Gastroesophageal sphincter (tissue), 4 donors: ENCODE data around the gene RCN1. TPM values are rescaled to one million over a fixed set of nuclear protein-coding genes. Genes with fewer than 3 reads are reported as not detected.

ENCODE experiments used
- ATAC-seq: fragments of 150-250 bp; one replicate; pipeline ENCODE4 v1.9.1; 2016; ENCODE audit warnings: mild to moderate bottlenecking, moderate library complexity
- H3K27ac ChIP-seq, 4 donors: fragments of 200-600 bp; sonication (generic) in 3 of 4; 1 replicate in 3 of 4; 2 replicates in 1 of 4; pipeline ENCODE4 v1.5.1; 2016 to 2019
- H3K27me3 ChIP-seq: fragments of 200-600 bp; sonication (generic); one replicate; pipeline ENCODE4 v1.5.1; 2019
- H3K36me3 ChIP-seq, 2 donors: fragments of 200-600 bp; sonication (generic); one replicate each; pipeline ENCODE4 v1.5.1; 2019; ENCODE audit warnings: control low read depth in 1 of 2
- H3K4me1 ChIP-seq, 3 donors: fragments of 200-600 bp; sonication (generic); 1 replicate in 2 of 3; 2 replicates in 1 of 3; pipeline ENCODE4 v1.5.1; 2016 to 2019; ENCODE audit warnings: control low read depth in 2 of 3
- H3K4me3 ChIP-seq, 2 donors: fragments of 200-600 bp; sonication (generic); one replicate each; pipeline ENCODE4 v1.5.1; 2019; ENCODE audit warnings: mild to moderate bottlenecking in 1 of 2, moderate library complexity in 1 of 2
- H3K9me3 ChIP-seq, 3 donors: fragments of 200-600 bp; sonication (generic); one replicate each; pipeline ENCODE4 v1.5.1; 2017 to 2019; ENCODE audit warnings: control low read depth in 2 of 3
- CTCF ChIP-seq, 4 experiments: fragments of 200-600 bp in 2 of 4; fragments of 450-650 bp in 2 of 4; sonication (generic) in 1 of 4; IDR thresholded peaks; one replicate each; pipeline ENCODE4 v1.5.1; 2017 to 2019; ENCODE audit warnings: antibody characterized with exemption in 4 of 4, mild to moderate bottlenecking in 2 of 4, moderate library complexity in 2 of 4
- EP300 ChIP-seq: sonication (generic); formaldehyde crosslinking; IDR thresholded peaks from one replicate; pipeline ENCODE4 v1.6.1; 2017; ENCODE audit warnings: antibody characterized with exemption, mild to moderate bottlenecking
- POLR2A ChIP-seq, 2 donors: fragments of 450-650 bp; IDR thresholded peaks; one replicate each; pipeline ENCODE4 v1.6.1; 2017; ENCODE audit warnings: antibody characterized with exemption in 2 of 2, mild to moderate bottlenecking in 2 of 2, moderate library complexity in 1 of 2
- POLR2AphosphoS5 ChIP-seq: sonication (generic); formaldehyde crosslinking; IDR thresholded peaks from one replicate; pipeline ENCODE4 v1.6.1; 2017; ENCODE audit warnings: antibody characterized with exemption
- WGBS, 2 donors: methylation state at CpG; one replicate each; pipeline ENCODE4 v1.1.5; 2018; ENCODE audit warnings: low coverage in 1 of 2; 5-methylcytosine and 5-hydroxymethylcytosine counted together
- total RNA-seq, 4 donors: library from RNA; depleted of rRNA; stranded (reverse); fragments of >200 nt; gene quantifications; one replicate each; pipeline ENCODE4 v1.1.0, GENCODE V29; 2016

The RCN1 gene
- total RNA-seq, 4 donors from 2014 or later, result 28.6 to 65.0 (median 52.2) TPM

DNA sequence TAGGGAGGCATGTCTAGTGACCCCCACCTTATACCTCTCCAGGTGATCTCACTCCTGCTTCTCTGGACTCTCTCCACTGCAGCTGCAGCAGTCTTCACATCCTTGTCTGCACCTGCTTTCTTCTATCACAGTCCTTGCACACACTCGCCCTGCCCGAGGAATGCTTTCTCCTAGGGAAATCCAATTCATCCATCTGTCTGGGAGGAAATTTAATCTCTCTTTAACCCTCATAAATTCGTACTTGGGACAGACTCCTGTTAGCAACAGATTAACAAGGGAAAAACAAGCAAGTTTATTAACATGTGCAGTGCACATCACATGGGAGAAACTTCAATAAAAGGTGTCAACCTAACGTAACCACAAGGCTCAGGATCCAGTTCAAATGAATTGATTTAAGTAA lies 11.3 kb upstream of the RCN1 start:
- 78 to 100% methylated on average over 2 of the region's 4 CpGs for WGBS, 2 donors
- no peaks in the 10 kb centered on the region for H3K36me3 ChIP-seq
- no peak overlapping the region for H3K27ac ChIP-seq
- TF ChIP-seq EP300 (no peak), CTCF (IDR thresholded peaks at IDR 0.05) (no peak), POLR2A (IDR thresholded peaks at IDR 0.05) (no peak), POLR2AphosphoS5 (no peak)
- no peak overlapping the region for H3K4me3 ChIP-seq
- H3K27me3 ChIP-seq, result no peaks in the 10 kb centered on the region
- H3K9me3 ChIP-seq, result no peaks in the 10 kb centered on the region
- no peaks in the 10 kb centered on the region for H3K4me1 ChIP-seq
- ATAC-seq, result no peak

DNA sequence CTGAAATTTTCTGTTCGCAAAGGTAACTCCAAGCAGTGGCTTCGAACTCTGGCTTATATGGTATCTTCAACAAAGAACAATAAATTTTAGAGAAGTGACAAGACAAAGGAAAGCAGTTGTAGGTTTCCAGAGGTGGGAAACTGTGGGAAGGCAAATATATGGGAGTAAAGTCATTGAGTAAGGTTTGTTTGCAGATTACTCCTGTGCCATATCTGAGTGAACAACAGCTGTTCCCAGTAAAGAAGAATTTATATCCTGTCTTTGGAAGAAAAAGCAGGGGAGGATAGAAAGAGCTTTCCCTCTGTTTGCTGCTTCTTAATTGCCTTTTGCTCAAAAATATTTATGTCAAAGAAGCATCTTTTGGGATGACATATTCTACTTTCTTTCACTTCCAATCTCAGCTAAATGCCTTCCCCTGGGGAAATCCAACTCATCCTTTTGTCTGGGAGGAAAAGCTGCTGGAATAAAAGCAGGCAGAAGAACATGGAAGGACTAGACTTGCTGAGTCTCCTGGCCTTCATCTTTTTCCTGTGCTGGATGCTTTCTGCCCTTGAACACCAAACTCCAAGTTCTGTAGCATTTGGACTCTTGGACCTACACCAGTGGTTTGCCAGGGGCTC lies 10.4 kb upstream of the RCN1 start:
- H3K4me1 ChIP-seq, result no peaks in the 10 kb centered on the region
- no peak overlapping the region for H3K27ac ChIP-seq
- no peak for TF ChIP-seq CTCF (IDR thresholded peaks at IDR 0.05)
- TF ChIP-seq POLR2A (IDR thresholded peaks at IDR 0.05), result no peak
- no peak for TF ChIP-seq EP300
- no peak for TF ChIP-seq POLR2AphosphoS5
- 93 to 94% methylated on average over 2 of the region's 2 CpGs for WGBS, 2 donors
- no peaks in the 10 kb centered on the region for H3K36me3 ChIP-seq
- no peaks in the 10 kb centered on the region for H3K27me3 ChIP-seq
- no peak for ATAC-seq
- no peak overlapping the region for H3K4me3 ChIP-seq
- H3K9me3 ChIP-seq, result no peaks in the 10 kb centered on the region

- TF ChIP-seq CTCF (IDR thresholded peaks at IDR 0.05) (no peak), EP300 (no peak)
- WGBS, 2 donors, result 60 to 73% methylated on average over 1 to 2 of the region's 3 CpGs
- Histone ChIP-seq H3K4me1 (no peaks in the 10 kb centered on the region), H3K27ac (no peak overlapping the region), H3K9me3 (no peaks in the 10 kb centered on the region), H3K27me3 (no peaks in the 10 kb centered on the region), H3K36me3 (no peaks in the 10 kb centered on the region), H3K4me3 (no peak overlapping the region)
- no peak for ATAC-seq
These were observed 9.7 kb upstream of the RCN1 start for GRCh38 chr11:32081129-32081641.

DNA sequence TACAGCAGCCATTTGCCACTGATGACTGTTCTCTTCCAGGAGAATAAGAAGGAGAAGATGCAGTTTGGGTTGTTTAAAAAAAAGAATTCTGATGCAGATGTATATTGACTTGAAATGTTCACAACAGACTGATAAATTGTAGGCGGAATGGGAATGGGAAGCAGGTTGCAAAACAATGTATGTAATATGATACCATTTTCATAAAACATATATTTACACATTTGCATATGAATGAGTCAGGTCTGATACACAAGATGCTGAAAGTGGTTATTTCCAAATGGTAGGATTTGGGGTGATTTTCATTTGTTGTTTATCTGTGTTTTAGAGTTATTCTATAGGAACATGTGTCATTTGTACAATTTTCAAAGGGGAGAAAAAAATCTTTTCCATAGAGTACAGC lies 9.0 kb upstream of the RCN1 start:
- Histone ChIP-seq H3K27ac (no peak overlapping the region), H3K4me3 (no peak overlapping the region), H3K4me1 (no peaks in the 10 kb centered on the region), H3K36me3 (no peaks in the 10 kb centered on the region), H3K9me3 (no peaks in the 10 kb centered on the region), H3K27me3 (no peaks in the 10 kb centered on the region)
- no peak for TF ChIP-seq EP300
- TF ChIP-seq POLR2AphosphoS5, result no peak
- no peak for TF ChIP-seq POLR2A (IDR thresholded peaks at IDR 0.05)
- no peak for ATAC-seq
- 100% methylated on average over 1 of the region's 1 CpG for WGBS, 2 donors

DNA sequence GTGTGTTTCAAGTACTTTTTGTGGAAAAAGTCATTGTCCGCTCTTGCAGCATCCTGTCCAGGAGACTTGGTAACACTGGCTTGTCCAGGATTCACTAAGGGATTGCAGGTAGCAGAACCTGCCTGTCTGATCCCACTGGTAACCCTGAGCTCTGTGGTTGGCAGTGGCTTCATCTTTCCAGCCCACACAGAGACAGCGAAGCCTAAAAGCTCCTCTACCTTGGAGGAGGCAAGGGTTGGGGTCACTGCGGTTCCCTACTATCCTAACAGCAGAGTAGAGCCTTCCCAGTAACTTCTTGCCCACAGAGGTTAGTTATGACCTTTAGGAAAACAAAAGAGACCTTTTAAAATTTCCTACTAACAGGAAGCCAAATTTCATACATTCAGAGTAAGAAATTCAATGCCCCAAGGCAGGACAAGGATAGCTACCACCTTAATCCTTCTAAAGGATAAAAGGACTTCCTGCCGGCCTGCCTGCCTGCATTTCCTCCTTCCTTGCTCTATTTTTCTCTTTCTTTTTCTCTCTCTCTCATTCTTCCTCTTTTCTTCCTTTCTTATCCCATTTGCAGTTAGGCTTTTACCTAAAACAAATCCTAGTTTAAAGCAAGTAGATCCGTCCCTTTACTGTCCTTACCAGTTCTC lies 8.4 kb upstream of the RCN1 start:
- H3K27me3 ChIP-seq, result no peaks in the 10 kb centered on the region
- TF ChIP-seq CTCF (IDR thresholded peaks at IDR 0.05) (no peak), POLR2AphosphoS5 (no peak), EP300 (no peak), POLR2A (IDR thresholded peaks at IDR 0.05) (no peak)
- H3K36me3 ChIP-seq, result no peaks in the 10 kb centered on the region
- no peak for ATAC-seq
- no peak overlapping the region for H3K4me3 ChIP-seq
- 61 to 62% methylated on average over 3 of the region's 5 CpGs for WGBS, 2 donors
- no peaks in the 10 kb centered on the region for H3K9me3 ChIP-seq
- H3K27ac ChIP-seq, result no peak overlapping the region
- H3K4me1 ChIP-seq, result no peaks in the 10 kb centered on the region
